ENCODE data around the gene TBC1D3I.
"Not testable (repeated sequence)": the region's sequence is repeated elsewhere in the genome, so short reads cannot be mapped to it uniquely, and the experiment has no call there.

TBC1D3I gene

GRCh38 chr17:36264470-36264869, at the start of gene TBC1D3I:
Gene TBC1D3I, minus strand, starts transcription at chr17:36264570. Its CDS starts 1,585 bp downstream, at chr17:36262985.
- H3K27ac Mint-ChIP-seq; H3K4me1 Mint-ChIP-seq; H3K4me3 Mint-ChIP-seq; ATAC-seq (replicated peaks); H3K27me3 Mint-ChIP-seq; H3K9me3 Mint-ChIP-seq; H3K36me3 Mint-ChIP-seq; DNase-seq: not testable (repeated sequence)

- not testable (repeated sequence) for H3K9me3 Mint-ChIP-seq; H3K27ac Mint-ChIP-seq; DNase-seq; ATAC-seq (replicated peaks); H3K4me3 Mint-ChIP-seq; H3K36me3 Mint-ChIP-seq; H3K27me3 Mint-ChIP-seq; H3K4me1 Mint-ChIP-seq
Observed at GRCh38 chr17:36295161-36295560, 30.8 kb upstream of the TBC1D3I start.

GRCh38 chr17:36289965-36290612, 25.7 kb upstream of the TBC1D3I start:
- ATAC-seq (replicated peaks); H3K4me1 Mint-ChIP-seq; H3K36me3 Mint-ChIP-seq; H3K27me3 Mint-ChIP-seq; H3K4me3 Mint-ChIP-seq; H3K9me3 Mint-ChIP-seq; H3K27ac Mint-ChIP-seq; DNase-seq: not testable (repeated sequence)

- H3K4me3 Mint-ChIP-seq; ATAC-seq (replicated peaks); DNase-seq; H3K36me3 Mint-ChIP-seq; H3K9me3 Mint-ChIP-seq; H3K4me1 Mint-ChIP-seq; H3K27me3 Mint-ChIP-seq; H3K27ac Mint-ChIP-seq: not testable (repeated sequence)
Observed at GRCh38 chr17:36284219-36284618, 19.8 kb upstream of the TBC1D3I start.

- H3K27ac Mint-ChIP-seq; H3K4me1 Mint-ChIP-seq; ATAC-seq (replicated peaks); H3K4me3 Mint-ChIP-seq; H3K9me3 Mint-ChIP-seq; H3K36me3 Mint-ChIP-seq; H3K27me3 Mint-ChIP-seq; DNase-seq: not testable (repeated sequence)
Observed at GRCh38 chr17:36283256-36283655, 18.9 kb upstream of the TBC1D3I start.

- not testable (repeated sequence) for DNase-seq; H3K36me3 Mint-ChIP-seq; H3K4me3 Mint-ChIP-seq; ATAC-seq (replicated peaks); H3K4me1 Mint-ChIP-seq; H3K9me3 Mint-ChIP-seq; H3K27ac Mint-ChIP-seq; H3K27me3 Mint-ChIP-seq
Observed at GRCh38 chr17:36242046-36242445, 22.3 kb downstream of the TBC1D3I start.

- H3K4me1 Mint-ChIP-seq; H3K4me3 Mint-ChIP-seq; H3K36me3 Mint-ChIP-seq; ATAC-seq (replicated peaks); H3K27ac Mint-ChIP-seq; DNase-seq; H3K9me3 Mint-ChIP-seq; H3K27me3 Mint-ChIP-seq: not testable (repeated sequence)
Observed at GRCh38 chr17:36229644-36230043, 34.7 kb downstream of the TBC1D3I start.

GRCh38 chr17:36222967-36223366, 41.4 kb downstream of the TBC1D3I start:
- H3K9me3 Mint-ChIP-seq; H3K4me1 Mint-ChIP-seq; H3K27me3 Mint-ChIP-seq; H3K36me3 Mint-ChIP-seq; DNase-seq; H3K4me3 Mint-ChIP-seq; ATAC-seq (replicated peaks); H3K27ac Mint-ChIP-seq: not testable (repeated sequence)

GRCh38 chr17:36221581-36222100, 42.7 kb downstream of the TBC1D3I start:
- Mint-ChIP-seq H3K36me3 (peaks cover 10 to 12% of the 10 kb centered on the region in 2 donors), H3K27me3 (peaks cover 5 to 11% of the 10 kb centered on the region in 2 donors)
- not testable (repeated sequence) for H3K9me3 Mint-ChIP-seq; H3K27ac Mint-ChIP-seq; H3K4me3 Mint-ChIP-seq; ATAC-seq (replicated peaks); DNase-seq; H3K4me1 Mint-ChIP-seq

- not testable (repeated sequence) for ATAC-seq (replicated peaks); H3K27ac Mint-ChIP-seq; H3K4me1 Mint-ChIP-seq; H3K4me3 Mint-ChIP-seq; H3K9me3 Mint-ChIP-seq; DNase-seq
- H3K27me3 Mint-ChIP-seq = peaks cover 5 to 11% of the 10 kb centered on the region in 2 donors
- peaks cover 10 to 12% of the 10 kb centered on the region in 2 donors for H3K36me3 Mint-ChIP-seq
Observed at GRCh38 chr17:36220737-36221580, 43.4 kb downstream of the TBC1D3I start.

- not testable (repeated sequence) for H3K27ac Mint-ChIP-seq; H3K4me1 Mint-ChIP-seq; ATAC-seq (replicated peaks); H3K9me3 Mint-ChIP-seq; H3K4me3 Mint-ChIP-seq; DNase-seq
- H3K36me3 Mint-ChIP-seq = peaks cover 10 to 12% of the 10 kb centered on the region in 2 donors
- H3K27me3 Mint-ChIP-seq = peaks cover 5 to 11% of the 10 kb centered on the region in 2 donors
Observed at GRCh38 chr17:36219556-36219955, 44.8 kb downstream of the TBC1D3I start.

- not testable (repeated sequence) for ATAC-seq (replicated peaks); H3K9me3 Mint-ChIP-seq; H3K4me3 Mint-ChIP-seq; DNase-seq; H3K27ac Mint-ChIP-seq
- Mint-ChIP-seq H3K4me1 (peaks cover 13 to 32% of the 10 kb centered on the region in 2 donors), H3K36me3 (peaks cover 12 to 13% of the 10 kb centered on the region in 2 donors), H3K27me3 (peaks cover 5 to 11% of the 10 kb centered on the region in 2 donors)
Observed at GRCh38 chr17:36215406-36216308, 48.7 kb downstream of the TBC1D3I start.

GRCh38 chr17:36214918-36215317, 49.5 kb downstream of the TBC1D3I start:
- no peak for ATAC-seq (replicated peaks)
- Mint-ChIP-seq H3K36me3 (peaks cover 12 to 13% of the 10 kb centered on the region in 2 donors), H3K4me3 (no peak overlapping the region), H3K27me3 (peaks cover 5 to 11% of the 10 kb centered on the region in 2 donors), H3K27ac (no peak overlapping the region), H3K4me1 (peaks cover 18 to 39% of the 10 kb centered on the region in 2 donors), H3K9me3 (peaks cover 5 to 10% of the 10 kb centered on the region in 2 donors)
- no peak for DNase-seq

GRCh38 chr17:36213695-36214094, 50.7 kb downstream of the TBC1D3I start:
- ATAC-seq (replicated peaks) = no peak
- H3K9me3 Mint-ChIP-seq = peaks cover 4 to 9% of the 10 kb centered on the region in 2 donors
- DNase-seq = no peak
- no peak overlapping the region for H3K4me3 Mint-ChIP-seq
- H3K36me3 Mint-ChIP-seq = peaks cover 8 to 11% of the 10 kb centered on the region in 2 donors
- peaks cover 23 to 46% of the 10 kb centered on the region in 2 donors for H3K4me1 Mint-ChIP-seq
- peaks cover 5 to 8% of the 10 kb centered on the region in 2 donors for H3K27me3 Mint-ChIP-seq
- H3K27ac Mint-ChIP-seq = no peak overlapping the region

Data from stimulated activated naive B cell treated with anti-CD40 and anti-IgM and Interleukin-4, amounts not matched to agents 10 μg/mL and 1 μg/mL and 100 μg/mL, for 72 hours (primary cell).